A673 (cell line): Measurements from ENCODE around the gene TAP2.

Source experiments
- CTCF ChIP-seq: fragments of 300-800, 200-600 bp; sonication (generic); conservative IDR thresholded peaks from 2 replicates; pipeline ENCODE4 v1.5.1; 2017; ENCODE audit warnings: low read depth, mild to moderate bottlenecking, antibody characterized with exemption, low read length, moderate library complexity, mixed read lengths
- EZH2 ChIP-seq: fragments of 200-600 bp; sonication (generic); IDR thresholded peaks from 2 replicates; pipeline ENCODE4 v1.6.1; 2017; ENCODE audit warnings: borderline replicate concordance, low read depth, mild to moderate bottlenecking, mixed read lengths, antibody characterized with exemption, low read length; ENCODE audit not compliant: poor library complexity, severe bottlenecking

DNA sequence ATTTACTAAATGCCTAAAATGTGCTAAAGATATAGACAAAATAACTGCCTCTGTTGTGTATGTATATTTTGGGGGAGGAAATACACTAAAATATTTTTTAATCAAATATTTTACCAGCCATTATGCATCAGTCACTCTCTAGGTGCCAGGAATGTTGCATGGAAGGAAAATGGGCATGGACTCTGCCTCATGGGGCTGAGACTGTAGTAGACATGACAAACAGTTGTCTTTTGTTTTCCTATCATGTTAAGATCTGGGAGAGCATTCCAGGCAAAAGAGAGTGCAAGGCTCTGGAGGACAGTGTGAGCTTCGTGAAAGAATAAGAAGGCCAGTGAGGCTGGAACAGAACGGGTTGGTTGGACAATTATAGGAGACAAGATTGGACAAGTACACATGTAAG lies 48.2 kb downstream of the TAP2 start:
- no peak for TF ChIP-seq CTCF
- TF ChIP-seq EZH2 = no peak
